ENCODE measurements around the gene CYP2A6. TPM values are rescaled to one million over a fixed set of nuclear protein-coding genes. Genes with fewer than 3 reads are reported as not detected.
"Not testable (repeated sequence)": the region's sequence is repeated elsewhere in the genome, so short reads cannot be mapped to it uniquely, and the experiment has no call there.

CYP2A6 gene
- polyA plus RNA-seq, 4 donors: 0.10 to 0.35 TPM; not detected in 2

DNA sequence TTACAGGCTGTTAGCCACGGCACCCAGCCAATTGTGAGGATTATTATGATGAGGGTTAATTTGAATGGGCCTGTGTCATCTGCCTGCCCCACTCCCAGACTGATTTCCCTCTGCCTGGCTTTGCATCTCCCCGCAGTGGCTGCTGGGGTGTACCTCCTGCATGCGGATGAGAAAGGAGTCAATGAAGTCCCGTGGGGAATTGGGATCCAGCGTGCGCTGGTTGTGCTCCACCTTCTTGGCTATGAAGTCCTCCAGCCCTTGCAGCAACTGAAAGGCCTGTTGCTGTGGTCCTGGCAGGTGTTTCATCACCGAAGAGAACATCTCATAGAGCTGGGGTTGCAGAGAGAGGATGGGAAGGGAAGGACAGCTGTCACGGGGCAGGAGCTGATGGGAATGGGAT, 3.5 kb downstream of the CYP2A6 start:
- DNase-seq (ENCODE audit: low read depth in 4 of 4, low spot score in 2 of 4): not testable (repeated sequence)

DNA sequence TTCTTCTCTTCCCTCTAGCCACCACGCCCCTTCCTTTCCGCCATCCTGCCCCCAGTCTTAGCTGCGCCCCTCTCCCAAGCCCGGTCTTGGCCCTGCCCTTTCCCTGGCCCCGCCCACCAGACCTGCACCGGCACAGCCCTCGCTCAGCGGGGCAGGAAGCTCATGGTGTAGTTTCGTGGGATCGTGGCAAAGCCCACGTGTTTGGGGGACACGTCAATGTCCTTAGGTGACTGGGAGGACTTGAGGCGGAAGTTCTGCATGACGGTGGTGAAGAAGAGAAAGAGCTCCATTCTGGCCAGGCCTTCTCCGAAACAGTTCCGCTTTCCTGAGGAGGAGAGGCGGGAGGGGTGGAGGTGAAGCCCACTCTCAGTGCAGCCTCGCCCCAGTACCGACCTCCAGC, 6.6 kb downstream of the CYP2A6 start:
- DNase-seq (ENCODE audit: low read depth in 4 of 4, low spot score in 2 of 4): not testable (repeated sequence)

DNA sequence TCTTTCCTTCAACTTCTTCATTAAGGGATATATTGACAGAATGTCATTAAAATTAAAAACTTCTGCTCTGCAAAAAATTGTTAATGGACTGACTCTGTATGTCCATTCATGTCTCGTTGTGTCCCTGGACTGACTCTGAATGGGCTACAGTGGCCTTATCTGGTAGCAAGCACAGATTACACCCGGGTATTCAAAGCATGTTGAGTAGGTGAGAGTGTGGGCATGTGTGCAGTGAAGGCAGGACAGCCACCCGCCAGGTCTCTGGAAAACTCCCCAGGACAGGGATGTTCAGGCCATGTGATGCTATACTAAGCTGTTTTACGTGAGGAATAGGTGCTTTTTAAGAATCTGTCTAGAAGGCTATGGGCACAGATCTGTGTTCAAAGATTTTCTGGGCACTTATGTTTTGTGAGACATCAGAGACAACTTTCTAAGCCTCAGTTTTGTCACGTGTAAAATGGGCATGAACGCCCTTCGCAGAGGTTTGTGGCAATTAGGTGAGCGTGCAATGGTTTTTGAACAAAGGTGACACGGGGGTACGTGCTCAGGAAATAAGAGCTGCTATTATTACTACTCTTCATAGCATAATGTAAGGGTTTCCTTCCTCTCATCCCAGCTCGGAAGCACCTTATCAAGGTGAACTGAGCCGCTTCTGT, 7.1 kb downstream of the CYP2A6 start:
- not testable (repeated sequence) for DNase-seq (ENCODE audit: low read depth in 4 of 4, low spot score in 2 of 4)

GRCh38 chr19:40842012-40842411, 8.2 kb downstream of the CYP2A6 start:
- not testable (repeated sequence) for DNase-seq (ENCODE audit: low read depth in 4 of 4, low spot score in 2 of 4)

DNA sequence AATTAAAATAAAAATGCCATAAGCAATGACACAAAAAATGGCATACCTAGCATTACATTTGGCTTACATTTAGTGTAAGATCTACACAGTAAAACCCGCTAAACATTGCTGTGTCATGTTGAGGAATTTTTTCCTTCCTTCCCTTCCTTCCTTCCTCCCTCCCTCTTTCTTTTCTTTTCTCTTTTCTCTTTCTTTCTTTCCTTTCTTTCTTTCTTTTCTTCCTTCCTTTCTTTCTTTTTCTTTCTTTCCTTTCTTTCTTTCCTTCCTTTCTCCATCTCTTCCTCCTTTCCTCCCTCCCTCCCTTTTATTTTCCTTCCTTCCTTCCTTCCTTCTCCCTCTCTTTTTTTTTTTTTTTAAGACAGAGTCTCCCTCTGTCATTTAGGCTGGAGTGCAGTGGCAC, 11.8 kb downstream of the CYP2A6 start:
- DNase-seq (ENCODE audit: low read depth in 4 of 4, low spot score in 2 of 4): not testable (repeated sequence)

- no peak for DNase-seq (ENCODE audit: low read depth in 4 of 4, low spot score in 2 of 4)
These were observed 13.4 kb downstream of the CYP2A6 start for GRCh38 chr19:40836754-40837429.

- not testable (repeated sequence) for DNase-seq (ENCODE audit: low read depth in 4 of 4, low spot score in 2 of 4)
These were observed 16.3 kb downstream of the CYP2A6 start for GRCh38 chr19:40833728-40834533.

DNA sequence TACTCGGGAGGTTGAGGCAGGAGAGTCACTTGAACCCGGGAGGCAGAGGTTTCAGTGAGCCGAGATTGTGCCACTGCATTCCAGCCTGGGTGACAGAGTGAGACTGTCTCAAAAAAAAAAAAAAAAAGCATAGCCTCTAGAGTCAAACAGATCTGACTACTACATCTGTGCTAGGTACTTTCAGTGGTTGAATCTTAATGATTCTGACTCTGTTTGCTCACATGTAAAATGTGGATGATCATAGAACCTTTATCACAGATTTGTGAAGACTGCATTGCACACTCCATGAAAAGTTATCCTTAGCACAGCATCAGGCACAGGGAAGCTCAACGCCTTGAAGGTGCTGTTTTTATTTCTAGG, 17.8 kb downstream of the CYP2A6 start:
- not testable (repeated sequence) for DNase-seq (ENCODE audit: low read depth in 4 of 4, low spot score in 2 of 4)

GRCh38 chr19:40831502-40832430, 18.5 kb downstream of the CYP2A6 start:
- DNase-seq (ENCODE audit: low read depth in 4 of 4, low spot score in 2 of 4): no peak

- not testable (repeated sequence) for DNase-seq (ENCODE audit: low read depth in 4 of 4, low spot score in 2 of 4)
These were observed 19.5 kb downstream of the CYP2A6 start for GRCh38 chr19:40830741-40831140.

- DNase-seq (ENCODE audit: low read depth in 4 of 4, low spot score in 2 of 4): no peak
These were observed 21.0 kb downstream of the CYP2A6 start for GRCh38 chr19:40829205-40829604.

GRCh38 chr19:40827386-40828247, 22.6 kb downstream of the CYP2A6 start:
- DNase-seq (ENCODE audit: low read depth in 4 of 4, low spot score in 2 of 4): no peak

DNA sequence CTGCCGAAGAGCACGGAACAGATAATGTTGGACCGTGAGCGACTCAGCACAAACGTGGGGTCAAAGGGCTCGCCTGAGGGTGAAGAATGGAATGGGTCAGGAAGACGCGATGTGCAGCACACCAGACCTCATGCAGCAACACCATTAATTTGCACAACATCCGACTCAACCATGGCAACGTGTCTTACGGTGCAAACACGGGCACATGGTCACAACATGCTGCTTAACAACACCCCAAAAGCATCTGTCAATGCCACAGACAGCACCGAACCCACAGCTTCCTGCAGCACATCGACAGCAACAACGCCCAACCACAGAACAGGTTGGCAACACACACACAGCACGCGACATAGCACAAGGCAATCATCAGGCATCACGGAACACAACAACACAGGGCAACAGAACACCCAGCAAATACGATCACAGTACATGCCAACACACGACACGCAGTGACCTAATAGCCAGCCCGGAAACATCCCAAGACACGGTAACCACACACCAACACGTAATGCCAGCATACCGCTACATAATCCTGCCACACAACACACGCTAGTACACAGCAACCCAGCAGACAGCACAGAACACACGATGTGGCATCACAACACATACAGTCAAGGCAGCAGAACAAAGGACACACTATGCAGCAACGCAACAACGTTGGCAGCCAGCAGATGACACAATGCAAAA, 23.4 kb downstream of the CYP2A6 start:
- not testable (repeated sequence) for DNase-seq (ENCODE audit: low read depth in 4 of 4, low spot score in 2 of 4)

DNA sequence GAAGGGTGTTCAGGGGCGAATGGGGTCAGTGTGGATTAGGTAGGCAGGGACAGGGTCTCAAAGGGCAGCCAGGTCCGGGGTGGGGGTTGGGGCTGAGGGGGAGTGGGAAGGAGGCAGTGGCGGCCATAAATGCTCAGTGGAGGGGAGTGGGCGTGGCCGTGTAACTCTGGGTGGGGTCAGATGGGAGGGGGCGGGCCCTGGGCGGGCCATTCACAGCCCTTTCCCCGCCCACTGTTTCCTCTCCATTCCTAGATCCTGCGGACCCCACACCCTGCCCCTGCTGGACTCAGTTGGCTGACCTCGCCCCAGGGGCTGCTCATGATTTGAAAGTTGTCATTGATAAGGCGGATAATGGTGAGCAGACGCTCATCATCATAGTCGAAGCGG, 23.9 kb downstream of the CYP2A6 start:
- not testable (repeated sequence) for DNase-seq (ENCODE audit: low read depth in 4 of 4, low spot score in 2 of 4)

DNA sequence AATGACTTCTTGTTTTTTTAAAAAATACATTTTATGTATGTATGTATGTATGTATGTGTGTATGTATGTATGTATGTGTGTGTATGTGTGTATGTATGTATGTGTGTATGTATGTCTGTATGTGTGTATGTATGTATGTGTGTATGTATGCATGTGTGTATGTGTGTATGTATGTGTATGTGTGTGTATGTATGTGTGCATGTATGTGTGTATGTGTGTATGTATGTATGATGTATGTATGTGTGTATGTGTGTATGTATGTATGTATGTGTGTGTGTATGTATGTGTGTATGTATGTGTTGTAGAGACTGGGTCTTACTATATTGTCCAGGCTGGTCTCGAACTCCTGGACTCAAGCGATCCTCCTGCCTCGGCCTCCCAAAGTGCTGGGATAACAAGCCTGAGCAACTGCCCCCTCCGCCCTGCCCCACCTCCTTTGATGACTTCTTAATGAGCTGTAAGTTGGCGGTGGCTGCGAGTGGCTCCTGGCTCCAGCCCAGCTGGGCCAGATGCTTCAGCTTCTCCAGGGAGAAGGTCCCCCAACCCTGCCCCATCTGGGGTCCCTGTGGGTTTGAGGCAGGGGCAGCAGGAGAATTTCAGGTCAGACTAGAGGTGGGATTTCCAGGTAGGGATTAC, 24.7 kb downstream of the CYP2A6 start:
- not testable (repeated sequence) for DNase-seq (ENCODE audit: low read depth in 4 of 4, low spot score in 2 of 4)

DNA sequence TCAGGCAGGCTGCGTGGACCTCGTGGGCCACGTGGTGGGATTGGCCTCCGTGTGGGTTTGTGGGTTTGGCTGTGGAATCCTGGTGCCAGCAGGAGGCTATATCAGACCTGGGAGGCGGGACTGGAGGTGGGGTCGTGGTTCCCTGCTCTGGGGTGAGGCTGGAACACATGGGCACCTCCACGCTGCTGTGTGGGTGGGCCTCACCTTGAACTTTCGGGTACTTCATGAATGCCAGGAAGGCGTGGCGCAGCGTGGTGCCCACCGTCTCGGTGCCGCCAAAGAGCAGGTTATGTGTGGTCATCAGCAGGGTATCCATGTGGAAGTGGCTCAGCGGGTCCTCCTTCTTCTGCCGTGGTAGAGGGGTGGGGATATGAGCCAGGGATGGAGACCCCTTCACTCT, 25.3 kb downstream of the CYP2A6 start:
- DNase-seq (ENCODE audit: low read depth in 4 of 4, low spot score in 2 of 4): not testable (repeated sequence)

GRCh38 chr19:40822704-40823553, 27.3 kb downstream of the CYP2A6 start:
- not testable (repeated sequence) for DNase-seq (ENCODE audit: low read depth in 4 of 4, low spot score in 2 of 4)
